Measurements from ENCODE around the gene IRS2.
"Not testable (repeated sequence)": the region's sequence is repeated elsewhere in the genome, so short reads cannot be mapped to it uniquely, and the experiment has no call there.

The IRS2 gene

DNA sequence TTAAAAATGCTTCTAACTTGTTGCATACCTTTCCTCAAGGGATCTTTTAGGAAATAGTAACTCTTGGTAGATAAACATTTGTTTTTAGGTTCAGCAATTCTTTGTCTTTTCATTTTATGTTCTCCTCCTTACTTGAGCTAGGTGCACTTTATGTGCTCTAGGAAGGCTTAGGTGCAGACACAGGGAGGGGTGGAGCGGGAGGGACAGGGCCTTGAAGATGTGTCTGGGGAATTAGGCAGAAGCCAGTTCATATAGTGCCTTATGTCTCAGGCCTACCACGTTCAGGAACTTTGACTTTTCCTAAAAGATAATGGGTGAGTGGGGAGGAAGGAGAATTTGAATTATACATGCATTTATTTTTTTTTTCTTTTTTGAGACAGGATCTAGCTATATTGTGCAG, 37.7 kb downstream of the IRS2 start:
- DNase-seq: no peak

DNA sequence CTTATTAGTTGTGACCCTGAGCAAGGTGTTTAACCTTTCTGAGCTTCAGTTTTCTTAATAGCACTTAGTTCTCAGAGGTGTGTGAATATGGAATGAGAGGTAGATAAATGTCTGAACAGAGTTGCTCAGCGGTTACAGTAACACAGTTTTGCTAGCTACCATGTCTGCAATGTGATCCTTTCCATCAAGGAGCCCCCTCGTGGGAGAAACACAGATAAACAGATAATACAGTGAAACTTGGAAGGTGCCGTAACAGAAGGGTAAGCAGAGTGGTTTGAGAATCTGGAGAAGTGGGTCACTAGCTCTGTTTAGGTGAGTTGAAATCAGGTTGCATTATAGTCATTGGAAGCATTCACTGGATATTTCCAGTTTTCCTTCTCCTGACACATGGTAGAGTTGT, 38.9 kb downstream of the IRS2 start:
- peak; percentile 53 for DNase-seq

- no peak for DNase-seq
These were observed 40.0 kb downstream of the IRS2 start for GRCh38 chr13:109746364-109746763.

GRCh38 chr13:109745702-109746101, 40.7 kb downstream of the IRS2 start:
- DNase-seq: no peak

- no peak for DNase-seq
These were observed 41.3 kb downstream of the IRS2 start for GRCh38 chr13:109745060-109745459.

DNA sequence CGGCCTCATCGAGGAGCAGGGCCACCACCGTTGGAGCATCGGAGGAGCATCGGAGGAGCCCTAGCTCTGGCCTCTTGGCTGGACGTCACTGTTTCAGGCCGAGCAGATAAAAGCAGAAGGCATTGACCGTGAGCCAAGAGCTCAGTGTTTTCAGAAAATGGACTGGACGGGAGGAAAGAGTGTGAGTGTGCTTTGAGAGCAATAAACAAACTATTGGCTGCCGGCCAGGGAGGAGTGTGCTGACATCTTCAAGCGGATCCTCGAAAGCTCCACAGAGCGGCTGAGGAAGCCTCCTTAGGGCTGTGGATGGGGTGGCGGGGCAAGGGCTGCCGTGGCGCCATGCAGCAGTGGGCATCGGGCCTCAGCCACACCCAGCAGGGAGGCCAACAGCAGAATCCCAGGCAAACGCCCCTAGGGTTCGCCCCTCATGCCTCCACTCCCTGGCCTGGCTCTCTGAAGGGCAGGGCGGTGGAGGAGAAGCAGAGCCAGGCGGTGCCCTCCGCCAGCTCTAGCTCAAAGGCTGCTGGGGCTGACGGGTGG, 41.8 kb downstream of the IRS2 start:
- DNase-seq: no peak

DNA sequence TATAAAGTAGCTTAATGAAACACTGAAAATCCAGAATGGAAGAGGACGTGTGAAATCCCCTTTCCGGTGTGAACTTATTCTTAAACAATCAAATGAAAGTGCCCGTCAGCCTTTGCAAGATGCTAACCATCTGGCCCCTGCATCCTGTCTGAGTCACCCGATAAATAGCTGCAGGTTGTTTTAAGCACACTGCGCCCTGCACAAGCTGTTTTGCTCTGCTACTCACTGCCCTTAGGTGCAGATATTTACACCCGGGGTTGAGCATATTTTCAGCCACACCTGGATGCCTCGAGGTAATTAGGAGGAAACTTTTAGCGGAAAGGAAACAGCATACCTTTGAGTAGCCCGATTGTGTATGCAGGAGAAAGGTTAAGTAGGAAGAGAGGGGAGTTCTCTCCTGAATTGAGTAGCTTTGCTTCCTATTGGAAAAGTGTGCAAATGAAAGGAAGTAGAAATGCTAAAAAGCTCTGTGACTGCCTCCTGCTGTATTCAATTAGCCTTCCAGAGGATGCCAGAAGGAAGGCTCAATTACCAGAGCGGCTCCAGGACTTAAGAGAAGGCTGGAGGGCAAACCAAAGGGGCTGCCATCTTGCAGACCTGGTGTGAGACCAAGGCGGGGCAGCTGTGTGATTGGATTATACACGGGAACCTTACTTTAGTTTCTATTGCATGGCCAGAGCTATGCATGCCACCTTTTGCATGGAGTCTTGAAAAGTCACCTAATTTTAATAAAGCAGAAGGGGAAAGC, 42.5 kb downstream of the IRS2 start:
- peak; percentile 81 for DNase-seq

- DNase-seq: no peak
These were observed 44.4 kb downstream of the IRS2 start for GRCh38 chr13:109741966-109742365.

- no peak for DNase-seq
These were observed 45.7 kb downstream of the IRS2 start for GRCh38 chr13:109740721-109741120.

- DNase-seq: no peak
These were observed 46.3 kb downstream of the IRS2 start for GRCh38 chr13:109740121-109740520.

- no peak for DNase-seq
These were observed 48.1 kb downstream of the IRS2 start for GRCh38 chr13:109738298-109738746.

- DNase-seq: no peak
These were observed 48.8 kb downstream of the IRS2 start for GRCh38 chr13:109737606-109738005.

DNA sequence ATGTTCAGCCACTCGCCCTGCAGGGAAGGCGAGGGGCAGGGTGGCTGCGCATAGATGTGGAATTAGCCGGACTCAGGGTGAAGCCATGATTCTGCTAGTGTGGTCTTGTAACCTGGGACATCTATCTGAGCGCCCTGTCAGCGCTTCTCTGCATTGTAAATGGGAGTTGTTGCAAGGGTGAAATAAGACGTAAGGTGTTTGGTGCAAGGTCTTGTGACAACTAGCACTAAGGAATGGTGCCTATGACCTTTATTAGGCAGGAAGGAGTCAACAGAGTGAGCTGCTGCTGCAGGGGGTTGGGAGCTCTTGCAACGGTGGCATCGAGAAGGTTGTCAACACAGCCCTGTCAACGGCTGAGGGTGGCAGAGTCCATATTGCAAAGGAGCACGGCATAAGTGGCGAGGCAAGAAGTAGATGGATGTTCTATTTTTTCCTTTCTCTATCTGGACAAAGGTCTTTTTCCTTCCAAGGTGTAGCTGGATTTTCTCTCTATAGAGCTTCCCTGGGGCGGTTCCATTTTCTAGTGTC, 49.3 kb downstream of the IRS2 start:
- no peak for DNase-seq

DNA sequence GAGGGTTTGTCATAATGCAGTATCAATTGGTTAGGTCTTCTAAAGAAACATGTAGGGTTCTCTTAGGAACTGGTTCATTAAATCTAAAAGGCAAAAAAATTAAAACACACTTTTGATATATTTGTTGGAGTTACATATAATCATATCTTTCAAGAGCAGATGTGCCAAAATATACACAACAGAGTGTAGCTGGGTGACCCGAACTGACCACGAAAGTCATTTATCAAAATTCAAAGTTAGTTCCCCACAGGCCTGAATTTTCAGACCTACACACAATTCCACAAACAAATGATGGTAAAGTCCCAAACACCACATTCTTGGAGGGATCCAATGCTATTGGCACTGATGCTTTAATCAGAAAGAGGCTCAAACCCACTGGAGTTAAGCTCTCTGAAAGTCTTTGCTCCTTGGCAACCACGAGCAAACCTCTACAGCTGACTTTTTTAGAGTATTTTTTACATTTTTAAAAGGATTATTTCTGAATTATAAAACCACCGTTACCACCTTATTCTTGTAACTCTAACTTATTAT, 50.9 kb downstream of the IRS2 start:
- no peak for DNase-seq

DNA sequence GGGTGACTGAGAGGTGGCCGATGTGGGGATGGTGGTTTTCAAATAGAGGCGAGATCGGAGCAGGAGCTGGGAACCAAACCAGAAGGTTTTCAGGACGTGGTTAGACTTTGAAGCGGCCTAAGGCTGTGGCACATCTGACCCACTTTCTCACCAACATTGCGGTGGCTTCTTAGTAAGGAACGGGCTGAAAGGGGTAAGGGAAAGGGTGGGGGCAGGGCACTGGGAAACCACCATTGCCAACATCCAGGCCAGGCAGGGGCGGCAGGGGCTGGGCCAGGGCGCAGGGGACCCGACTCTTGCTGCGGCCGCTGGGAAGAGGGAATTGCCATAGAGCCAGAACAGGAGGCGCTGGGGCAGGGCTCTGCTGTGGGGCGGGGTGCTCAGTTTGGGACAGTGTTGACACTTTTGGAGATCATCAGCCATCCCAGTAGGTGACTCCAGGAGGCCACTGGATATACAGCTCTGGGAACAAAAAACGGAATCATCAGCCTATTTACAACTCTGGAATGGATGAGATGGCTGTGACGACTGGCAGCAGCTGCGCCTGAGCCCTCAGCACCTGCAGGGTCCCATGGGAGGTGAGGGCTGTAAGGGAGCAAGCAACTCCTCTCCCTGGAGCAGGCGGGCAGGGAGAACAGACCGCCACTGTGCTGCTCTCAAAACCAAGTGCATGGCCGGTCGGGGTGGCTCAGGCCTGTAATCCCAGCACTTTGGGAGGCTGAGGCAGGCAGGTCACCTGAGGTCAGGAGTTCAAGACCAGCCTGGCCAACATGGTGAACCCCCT, 52.2 kb downstream of the IRS2 start:
- DNase-seq: no peak

DNA sequence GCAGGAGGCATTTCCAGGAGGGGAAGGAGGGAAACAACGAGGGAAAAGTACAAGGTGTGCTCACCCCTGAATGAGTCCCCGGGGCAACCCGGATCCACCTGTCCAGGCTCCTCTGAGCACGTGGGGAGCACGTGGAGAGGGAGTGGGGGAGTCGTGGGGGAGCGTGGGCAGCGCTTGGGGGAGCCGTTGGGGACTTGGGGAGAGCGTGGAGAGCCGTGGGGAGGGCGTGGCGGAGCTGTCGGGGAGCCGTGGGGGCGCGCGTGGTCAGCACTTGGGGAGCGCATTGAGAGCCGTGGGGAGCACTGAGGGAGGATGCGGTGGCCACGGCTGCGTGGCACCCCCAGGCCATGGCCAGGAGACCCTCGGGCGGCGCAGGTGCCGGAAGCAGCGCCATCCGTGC, 52.8 kb downstream of the IRS2 start:
- DNase-seq: no peak

- DNase-seq: not testable (repeated sequence)
These were observed 53.8 kb downstream of the IRS2 start for GRCh38 chr13:109732470-109733170.

DNA sequence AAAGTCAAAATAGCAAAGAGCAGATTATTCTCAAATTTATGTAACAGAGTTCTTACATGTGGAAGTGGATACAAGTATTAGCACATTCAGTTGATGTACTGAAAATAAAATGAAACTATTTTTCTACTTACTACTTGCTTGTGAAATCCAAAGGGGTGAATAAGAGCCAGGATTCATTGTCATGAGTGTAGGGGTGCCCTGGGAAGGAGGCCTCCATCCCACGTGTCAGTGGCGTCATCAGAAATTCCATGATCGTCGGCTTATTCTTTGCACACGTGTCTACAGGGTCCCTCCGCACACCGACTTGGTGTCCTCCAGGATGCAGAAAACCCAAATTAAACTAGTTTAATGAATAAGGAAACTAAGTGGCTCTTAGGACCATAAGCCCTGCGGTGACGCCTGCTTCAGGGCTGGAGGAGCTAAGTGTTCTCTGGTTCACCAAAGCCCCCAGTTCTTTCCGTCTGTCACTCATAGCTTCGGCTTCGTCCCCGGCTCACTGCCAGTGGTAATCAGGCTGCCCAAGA, 55.5 kb downstream of the IRS2 start:
- no peak for DNase-seq

GRCh38 chr13:109728791-109729731, 57.3 kb downstream of the IRS2 start:
- no peak for DNase-seq

- no peak for DNase-seq
These were observed 58.3 kb downstream of the IRS2 start for GRCh38 chr13:109728061-109728460.

- DNase-seq: no peak
These were observed 59.1 kb downstream of the IRS2 start for GRCh38 chr13:109727251-109727650.

Measured in NCI-H82 (cell line).